GM23338 (cell line): ENCODE measurements around the gene CDH18.

ENCODE experiments used
- CREB1 ChIP-seq: fragments of 250-450 bp; sonication (Bioruptor Pico); IDR thresholded peaks from 2 replicates; pipeline ENCODE4 v1.5.0; 2020; ENCODE audit warnings: low read depth, mild to moderate bottlenecking, moderate library complexity
- TF ChIP-seq, protein P1 (sequence below), 2 experiments: fragments of 200-600 bp in 1 of 2; sonication (generic) in 1 of 2; conservative IDR thresholded peaks; 2 replicates each; pipeline versions ENCODE4 v1.5.1 to v1.6.1; 2016 to 2017; ENCODE audit warnings: antibody characterized with exemption in 2 of 2, low read depth in 2 of 2, mild to moderate bottlenecking in 2 of 2, moderate library complexity in 1 of 2

DNA sequence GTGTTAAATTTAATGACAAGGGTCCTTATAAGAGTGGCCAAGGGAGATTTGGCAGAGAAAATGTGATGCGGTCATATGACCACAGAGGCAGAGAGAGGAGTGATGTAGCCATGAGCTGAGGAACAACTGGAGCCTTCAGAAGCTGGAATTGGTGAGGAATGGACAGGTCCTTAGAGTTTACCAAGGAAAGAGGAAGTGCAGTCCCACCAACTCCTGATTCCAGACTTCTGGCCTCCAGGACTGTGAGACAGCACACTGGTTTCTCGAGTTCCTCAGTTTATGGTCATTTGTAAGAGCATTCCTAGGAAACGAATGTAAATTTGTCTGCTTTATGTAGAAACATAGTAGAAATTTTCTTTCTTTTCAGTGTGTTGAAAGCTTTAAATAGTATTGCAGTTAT lies 410.1 kb downstream of the CDH18 start:
- TF ChIP-seq, protein P1, sequence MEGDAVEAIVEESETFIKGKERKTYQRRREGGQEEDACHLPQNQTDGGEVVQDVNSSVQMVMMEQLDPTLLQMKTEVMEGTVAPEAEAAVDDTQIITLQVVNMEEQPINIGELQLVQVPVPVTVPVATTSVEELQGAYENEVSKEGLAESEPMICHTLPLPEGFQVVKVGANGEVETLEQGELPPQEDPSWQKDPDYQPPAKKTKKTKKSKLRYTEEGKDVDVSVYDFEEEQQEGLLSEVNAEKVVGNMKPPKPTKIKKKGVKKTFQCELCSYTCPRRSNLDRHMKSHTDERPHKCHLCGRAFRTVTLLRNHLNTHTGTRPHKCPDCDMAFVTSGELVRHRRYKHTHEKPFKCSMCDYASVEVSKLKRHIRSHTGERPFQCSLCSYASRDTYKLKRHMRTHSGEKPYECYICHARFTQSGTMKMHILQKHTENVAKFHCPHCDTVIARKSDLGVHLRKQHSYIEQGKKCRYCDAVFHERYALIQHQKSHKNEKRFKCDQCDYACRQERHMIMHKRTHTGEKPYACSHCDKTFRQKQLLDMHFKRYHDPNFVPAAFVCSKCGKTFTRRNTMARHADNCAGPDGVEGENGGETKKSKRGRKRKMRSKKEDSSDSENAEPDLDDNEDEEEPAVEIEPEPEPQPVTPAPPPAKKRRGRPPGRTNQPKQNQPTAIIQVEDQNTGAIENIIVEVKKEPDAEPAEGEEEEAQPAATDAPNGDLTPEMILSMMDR (conservative IDR thresholded peaks at IDR 0.05; ENCODE audit: low read depth in 2 of 2): no peak
- no peak for TF ChIP-seq CREB1 (CRISPR knock-in tag)
